DMS114 treated with DMSO at 0.1 percent for 48 hours (cell line): ENCODE results near the gene BMF.

Experiments used
- DNase-seq: peaks from one replicate; lab custom pipeline; 2025; ENCODE audit not compliant: unreplicated experiment; lab: John Stamatoyannopoulos, UW

BMF gene

DNA sequence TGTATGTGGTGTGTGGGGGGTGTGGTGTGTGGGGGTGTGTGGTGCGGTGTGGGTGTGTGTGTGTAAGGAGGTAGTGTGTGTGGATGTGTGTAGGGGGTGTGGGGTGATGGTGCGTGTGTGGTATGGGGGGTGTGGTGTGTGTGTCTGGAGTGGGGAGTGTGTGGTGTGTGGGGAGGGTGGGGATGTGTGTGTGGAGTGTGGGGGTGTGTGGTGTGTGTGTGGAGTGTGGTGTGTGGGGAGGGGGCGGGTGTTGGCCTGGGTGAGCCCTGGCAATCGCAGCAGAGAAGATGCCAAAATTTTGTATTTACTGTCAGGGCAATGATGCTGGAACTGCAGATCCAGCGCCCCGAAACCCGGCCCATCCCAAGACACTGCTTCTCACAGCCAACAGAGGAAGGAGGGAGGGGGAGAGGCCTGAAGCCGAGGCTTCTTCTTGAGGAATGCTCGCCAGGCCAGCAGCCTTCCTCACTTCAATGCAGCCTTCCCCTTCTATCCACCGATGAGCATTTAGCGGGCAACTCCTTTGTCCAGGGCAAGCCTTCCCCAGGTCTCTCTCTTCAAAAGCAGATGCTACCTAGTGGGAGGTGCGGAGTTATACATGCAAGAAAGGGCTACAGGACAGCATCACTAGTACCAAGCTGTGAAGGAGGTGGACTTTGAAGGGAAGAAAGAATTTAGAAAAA is 57.8 kb downstream of the BMF start:
- DNase-seq = no peak

DNA sequence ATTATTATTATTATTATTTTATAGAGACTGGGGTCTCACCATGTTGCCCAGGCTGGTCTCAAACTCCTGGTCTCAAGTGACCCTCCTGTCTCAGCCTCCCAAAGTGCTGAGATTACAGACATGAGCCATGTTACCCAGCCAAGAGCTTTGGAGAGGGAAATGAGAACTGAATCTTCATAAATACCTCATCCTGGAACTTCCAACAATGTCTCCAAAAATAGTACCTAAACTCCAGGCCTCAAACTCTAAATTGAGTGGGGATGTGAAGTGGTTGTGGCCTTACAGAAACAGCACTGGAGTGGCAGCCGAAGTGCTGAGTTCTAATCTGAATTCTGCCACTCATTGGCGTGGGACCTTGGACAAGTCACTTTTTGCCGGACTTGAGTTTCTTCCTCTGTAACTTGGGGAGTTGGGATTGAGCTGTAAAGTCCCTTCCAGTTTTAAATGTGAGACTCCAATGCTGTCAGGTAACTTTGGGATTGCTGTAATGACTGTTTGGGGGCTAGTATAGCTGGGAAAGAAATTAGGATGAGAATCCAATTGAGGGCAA is 59.7 kb downstream of the BMF start:
- no peak for DNase-seq

- DNase-seq = no peak
Measured at GRCh38 chr15:40048211-40048792, 60.4 kb downstream of the BMF start.

GRCh38 chr15:40047415-40048210 is 61.1 kb downstream of the BMF start:
- no peak for DNase-seq

- DNase-seq = no peak
Measured at GRCh38 chr15:40046721-40047414, 61.8 kb downstream of the BMF start.

GRCh38 chr15:40045572-40046217 is 63.0 kb downstream of the BMF start:
- no peak for DNase-seq

DNA sequence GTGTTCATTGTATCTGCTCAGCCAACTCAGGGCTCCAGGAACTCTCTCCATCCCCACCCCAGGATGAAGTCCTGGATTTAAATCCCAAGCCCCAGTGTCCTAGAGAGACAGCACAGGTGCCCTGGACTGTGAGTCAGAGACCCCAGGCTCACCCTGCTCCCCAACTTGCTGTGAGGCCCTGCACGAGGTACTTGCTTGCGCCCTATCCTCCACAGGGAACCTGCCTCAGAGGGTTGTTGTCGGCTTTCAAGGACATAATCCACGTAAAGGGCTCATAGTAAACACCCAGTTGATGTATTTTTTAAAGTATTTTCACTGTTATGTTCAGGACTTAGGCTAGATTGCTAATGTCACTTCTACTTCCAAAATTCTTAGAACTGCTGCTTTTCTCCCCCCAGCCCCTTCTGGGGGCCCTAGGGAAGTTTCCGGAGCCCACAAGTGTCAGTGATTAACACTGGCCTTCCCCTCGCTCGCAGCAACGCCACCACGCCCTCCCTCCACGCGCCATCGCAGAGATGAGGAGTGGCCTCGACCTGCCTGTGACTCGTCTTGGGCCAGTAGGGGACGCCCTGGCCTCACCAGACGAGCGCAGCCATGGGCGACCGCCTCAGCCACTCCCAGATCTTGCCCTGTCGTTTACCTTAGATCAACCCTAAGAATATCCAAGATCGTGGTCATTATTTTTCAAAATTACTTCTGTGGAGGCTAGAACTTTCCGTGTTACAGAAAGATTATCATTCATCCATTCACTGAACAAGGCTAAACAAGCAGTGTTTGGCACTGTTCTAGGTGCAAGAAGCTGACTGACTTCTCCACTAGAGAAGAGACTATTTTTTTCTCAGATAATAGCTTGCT is 63.7 kb downstream of the BMF start:
- no peak for DNase-seq

- DNase-seq = no peak
Measured at GRCh38 chr15:40043927-40044716, 64.6 kb downstream of the BMF start.

- DNase-seq = no peak
Measured at GRCh38 chr15:40042791-40043320, 65.8 kb downstream of the BMF start.

DNA sequence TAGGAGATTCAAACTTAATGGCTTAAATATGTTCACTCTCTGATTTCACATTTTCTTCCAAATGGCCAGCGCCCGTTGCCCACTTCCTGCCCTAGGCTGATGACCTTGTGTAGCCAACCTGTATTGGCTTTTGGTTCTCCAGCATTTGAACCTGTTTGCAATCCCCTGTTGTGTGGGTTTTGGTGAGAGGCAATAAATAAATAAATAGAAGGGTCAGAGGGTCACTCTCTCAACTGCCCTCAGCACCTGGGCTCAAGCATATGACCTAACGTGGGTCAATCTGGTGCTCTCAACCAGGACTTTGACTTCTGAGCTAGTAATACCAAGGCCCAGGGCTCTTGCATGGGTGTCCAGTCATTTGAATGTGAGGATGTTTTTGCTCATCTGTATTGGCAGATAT is 67.9 kb downstream of the BMF start:
- no peak for DNase-seq

GRCh38 chr15:40040293-40040635 is 68.4 kb downstream of the BMF start:
- DNase-seq = no peak

DNA sequence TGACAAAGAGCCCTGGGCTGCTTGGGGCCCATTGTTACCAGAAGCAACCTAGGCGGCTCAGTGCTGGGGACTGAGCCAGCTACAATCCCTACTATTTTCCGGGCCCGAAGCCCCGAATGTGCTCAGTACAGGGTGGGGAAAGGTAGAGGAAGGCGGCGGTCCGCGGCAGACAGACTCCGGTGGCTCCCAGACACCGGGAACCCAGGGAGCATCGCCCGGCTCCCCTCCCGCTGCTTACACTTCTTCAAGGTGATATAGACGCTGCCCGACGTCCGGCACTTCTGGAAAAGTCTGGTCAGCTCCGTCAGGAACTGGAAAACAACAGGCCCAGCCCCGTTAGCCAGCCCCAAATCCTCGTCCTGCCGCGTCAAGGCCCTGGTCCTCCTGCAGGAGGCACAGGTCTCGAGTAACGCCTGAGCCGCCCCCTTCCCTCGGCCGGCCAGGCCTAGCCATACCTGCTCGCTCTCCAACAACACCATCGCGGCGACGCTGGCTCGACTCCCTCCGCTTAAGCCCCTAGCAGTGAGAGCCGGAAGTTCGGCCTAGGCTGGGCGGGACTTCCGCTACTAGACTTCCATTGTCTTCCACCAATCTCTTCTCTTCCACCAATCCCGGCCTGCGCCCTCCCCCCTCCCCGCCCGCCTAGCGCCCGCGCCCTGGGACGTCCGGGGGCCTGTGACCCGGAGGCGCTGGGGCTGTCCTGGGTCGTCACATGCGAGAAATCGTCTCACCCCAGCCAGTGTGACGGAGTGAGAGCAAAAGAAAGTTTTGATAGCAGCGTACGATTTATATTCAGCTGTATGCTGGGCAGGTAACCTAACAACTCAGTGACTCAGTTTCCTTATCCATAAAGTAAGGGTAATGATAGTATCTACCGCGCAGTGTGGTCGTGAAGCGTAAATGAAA is 69.8 kb downstream of the BMF start, which contains the start of gene SRP14:
Gene SRP14 (minus strand): TSS at position 544 of the 906 bp plus-strand sequence. CDS start 65 bp downstream, at position 479.
- peak; percentile 91 for DNase-seq

- no peak for DNase-seq
Measured at GRCh38 chr15:40038275-40038637, 70.4 kb downstream of the BMF start.
